Astrocyte (in vitro differentiated cells and primary cell): ENCODE measurements around the gene APBB2. TPM values are rescaled to one million over a fixed set of nuclear protein-coding genes. Genes with fewer than 3 reads are reported as not detected.
A peak's percentile ranks its signal among the peaks of the same experiment; 100 is the strongest.

Source experiments
- DNase-seq: peaks from one replicate; pipeline ENCODE4 v3.0.0-alpha.2; 2010; ENCODE audit warnings: low read depth
- FAIRE-seq: peaks from 2 replicates; lab custom pipeline; 2011; peaks lifted over from hg19 to GRCh38; lab: Jason Lieb, UNC
- H2AFZ ChIP-seq: 2 replicates; pipeline ENCODE4 v1.6.0; 2012; ENCODE audit warnings: low read depth, low read length, inconsistent platforms
- H3K27ac ChIP-seq: 2 replicates; pipeline ENCODE4 v1.5.1; 2011; ENCODE audit warnings: low read depth, low read length, inconsistent platforms
- H3K27me3 ChIP-seq: 2 replicates; pipeline ENCODE4 v1.6.0; 2011; ENCODE audit warnings: low read length, inconsistent platforms; ENCODE audit not compliant: insufficient read depth
- H3K36me3 ChIP-seq: 2 replicates; pipeline ENCODE4 v1.5.1; 2011; ENCODE audit warnings: low read length, inconsistent platforms; ENCODE audit not compliant: insufficient read depth
- H3K4me1 ChIP-seq: 2 replicates; pipeline ENCODE4 v1.5.1; 2011; ENCODE audit warnings: low read length, inconsistent platforms; ENCODE audit not compliant: insufficient read depth
- H3K4me2 ChIP-seq: 2 replicates; pipeline ENCODE4 v1.6.0; 2012; ENCODE audit warnings: low read length, inconsistent platforms
- H3K4me3 ChIP-seq: 2 replicates; pipeline ENCODE4 v1.5.1; 2011; ENCODE audit warnings: low read depth, mild to moderate bottlenecking, low read length, inconsistent platforms; ENCODE audit not compliant: insufficient read depth
- H3K79me2 ChIP-seq: 2 replicates; pipeline ENCODE4 v1.6.0; 2012; ENCODE audit warnings: mild to moderate bottlenecking, low read length, inconsistent platforms; ENCODE audit not compliant: insufficient read depth
- H3K9ac ChIP-seq: 2 replicates; pipeline ENCODE4 v1.6.0; 2012; ENCODE audit warnings: mild to moderate bottlenecking, low read length, inconsistent platforms
- H3K9me3 ChIP-seq: 2 replicates; pipeline ENCODE4 v1.5.1; 2012; ENCODE audit warnings: low read depth, mild to moderate bottlenecking, low read length, inconsistent platforms; ENCODE audit not compliant: insufficient read depth
- H4K20me1 ChIP-seq: 2 replicates; pipeline ENCODE4 v1.6.0; 2012; ENCODE audit warnings: low read length, inconsistent platforms; ENCODE audit not compliant: insufficient read depth
- H3K27ac Mint-ChIP-seq: one replicate; pipeline ENCODE4 v1.8.0; 2021; ENCODE audit warnings: mild to moderate bottlenecking, mixed read lengths; ENCODE audit not compliant: unreplicated experiment
- H3K27me3 Mint-ChIP-seq: one replicate; pipeline ENCODE4 v1.8.0; 2021; ENCODE audit warnings: low read depth, mixed read lengths; ENCODE audit not compliant: unreplicated experiment
- H3K36me3 Mint-ChIP-seq: one replicate; pipeline ENCODE4 v1.8.0; 2021; ENCODE audit warnings: low read depth, mixed read lengths; ENCODE audit not compliant: unreplicated experiment
- H3K4me1 Mint-ChIP-seq: one replicate; pipeline ENCODE4 v1.8.0; 2021; ENCODE audit warnings: low read depth, mixed read lengths; ENCODE audit not compliant: unreplicated experiment
- H3K4me3 Mint-ChIP-seq: one replicate; pipeline ENCODE4 v1.8.0; 2021; ENCODE audit warnings: mild to moderate bottlenecking, moderate library complexity, mixed read lengths; ENCODE audit not compliant: unreplicated experiment
- H3K9me3 Mint-ChIP-seq: one replicate; pipeline ENCODE4 v1.8.0; 2021; ENCODE audit warnings: mild to moderate bottlenecking, mixed read lengths; ENCODE audit not compliant: unreplicated experiment
- CTCF ChIP-seq: IDR thresholded peaks from 2 replicates; pipeline ENCODE4 v1.5.1; 2011; ENCODE audit warnings: low read depth, mild to moderate bottlenecking, inconsistent platforms, low read length, moderate library complexity; ENCODE audit not compliant: insufficient read depth
- EZH2 ChIP-seq: IDR thresholded peaks from 2 replicates; pipeline ENCODE4 v1.6.1; 2012; ENCODE audit warnings: mild to moderate bottlenecking, low read length, inconsistent platforms; ENCODE audit not compliant: insufficient read depth
- total RNA-seq: library from RNA; stranded (reverse); gene quantifications from 2 replicates; pipeline ENCODE4 v1.2.1, GENCODE V29; 2021

The APBB2 gene
- total RNA-seq, 1 donor from 2014 or later, result 173 TPM

GRCh38 chr4:41029098-41029497 is 185.2 kb downstream of the APBB2 start:
- FAIRE-seq (no peak), DNase-seq (no peak)
- Histone ChIP-seq H2AFZ (no peak overlapping the region), H3K36me3 (no peaks in the 10 kb centered on the region), H3K4me2 (no peak overlapping the region), H3K9me3 (peaks cover 11% of the 10 kb centered on the region), H3K9ac (no peak overlapping the region), H3K4me3 (no peak overlapping the region), H3K4me1 (peaks cover 5% of the 10 kb centered on the region), H3K27ac (no peak overlapping the region), H4K20me1 (peaks cover 4% of the 10 kb centered on the region), H3K27me3 (no peaks in the 10 kb centered on the region), H3K79me2 (no peaks in the 10 kb centered on the region)
- no peak overlapping the region for H3K27ac Mint-ChIP-seq
- no peak overlapping the region for H3K4me3 Mint-ChIP-seq
- no peak for TF ChIP-seq CTCF
- no peak for TF ChIP-seq EZH2
- H3K4me1 Mint-ChIP-seq, result peaks cover 13% of the 10 kb centered on the region
- H3K9me3 Mint-ChIP-seq, result peaks cover 10% of the 10 kb centered on the region
- H3K27me3 Mint-ChIP-seq, result no peaks in the 10 kb centered on the region
- H3K36me3 Mint-ChIP-seq, result peaks cover 45% of the 10 kb centered on the region

GRCh38 chr4:41028392-41029076 is 185.8 kb downstream of the APBB2 start:
- Histone ChIP-seq H3K27me3 (no peaks in the 10 kb centered on the region), H3K9me3 (peaks cover 11% of the 10 kb centered on the region), H3K9ac (no peak overlapping the region), H3K36me3 (no peaks in the 10 kb centered on the region), H3K79me2 (peaks cover 4% of the 10 kb centered on the region), H3K27ac (no peak overlapping the region), H3K4me2 (no peak overlapping the region), H3K4me1 (peaks cover 5% of the 10 kb centered on the region), H3K4me3 (no peak overlapping the region), H2AFZ (no peak overlapping the region), H4K20me1 (peaks cover 4% of the 10 kb centered on the region)
- H3K4me3 Mint-ChIP-seq, result no peak overlapping the region
- no peaks in the 10 kb centered on the region for H3K27me3 Mint-ChIP-seq
- peaks cover 47% of the 10 kb centered on the region for H3K36me3 Mint-ChIP-seq
- no peak overlapping the region for H3K27ac Mint-ChIP-seq
- peaks cover 15% of the 10 kb centered on the region for H3K4me1 Mint-ChIP-seq
- H3K9me3 Mint-ChIP-seq, result peaks cover 10% of the 10 kb centered on the region
- TF ChIP-seq EZH2 (no peak), CTCF (no peak)
- no peak for FAIRE-seq
- DNase-seq, result peak; percentile 52

DNA sequence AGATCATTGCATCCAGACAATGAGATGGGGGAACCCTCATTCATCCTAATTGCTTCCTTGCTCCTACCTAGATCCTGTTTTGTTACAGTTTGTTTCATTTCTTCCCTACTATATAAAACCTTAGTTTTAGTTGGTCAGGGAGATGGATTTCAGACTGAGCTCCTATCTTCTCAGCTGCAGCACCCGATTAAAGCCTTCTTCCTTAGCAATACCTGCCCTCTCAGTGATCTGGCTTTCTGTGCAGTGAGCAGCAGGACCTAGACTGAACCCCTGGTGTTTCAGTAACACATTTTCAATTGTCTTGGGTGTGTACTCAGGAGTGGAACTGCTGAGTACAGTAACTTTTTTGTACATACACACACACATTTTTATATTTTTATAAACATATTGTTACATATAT is 187.4 kb downstream of the APBB2 start:
- Mint-ChIP-seq H3K27me3 (no peaks in the 10 kb centered on the region), H3K36me3 (peaks cover 49% of the 10 kb centered on the region), H3K9me3 (peaks cover 14% of the 10 kb centered on the region), H3K4me1 (peaks cover 23% of the 10 kb centered on the region), H3K27ac (no peak overlapping the region), H3K4me3 (no peak overlapping the region)
- H4K20me1 ChIP-seq, result peaks cover 4% of the 10 kb centered on the region
- H3K4me3 ChIP-seq, result no peak overlapping the region
- H3K27ac ChIP-seq, result no peak overlapping the region
- peaks cover 7% of the 10 kb centered on the region for H3K4me1 ChIP-seq
- H3K9me3 ChIP-seq, result peaks cover 11% of the 10 kb centered on the region
- no peak for TF ChIP-seq EZH2
- no peak for TF ChIP-seq CTCF
- no peak overlapping the region for H3K9ac ChIP-seq
- DNase-seq (no peak), FAIRE-seq (no peak)
- no peak overlapping the region for H3K4me2 ChIP-seq
- no peak overlapping the region for H2AFZ ChIP-seq
- H3K27me3 ChIP-seq, result no peaks in the 10 kb centered on the region
- no peaks in the 10 kb centered on the region for H3K36me3 ChIP-seq
- H3K79me2 ChIP-seq, result peaks cover 4% of the 10 kb centered on the region
